Stimulated activated CD4-positive, alpha-beta T cell treated with anti-CD3 and anti-CD28 coated beads, TNF-alpha, amount 100 ng/mL, for 24 hours (primary cell): ENCODE data around the gene NAP1L1.
"Not testable (repeated sequence)": the region's sequence is repeated elsewhere in the genome, so short reads cannot be mapped to it uniquely, and the experiment has no call there.

ENCODE experiments used
- DNase-seq, 3 experiments: peaks; one replicate each; pipeline ENCODE4 v3.0.0-alpha.2; 2020; ENCODE audit warnings: low read depth in 3 of 3

The NAP1L1 gene

GRCh38 chr12:75990189-75990912 lies 94.1 kb downstream of the NAP1L1 start:
- DNase-seq, result no peak

- DNase-seq, result not testable (repeated sequence)
These were observed 96.8 kb downstream of the NAP1L1 start for GRCh38 chr12:75987709-75988108.
